SK-N-SH treated with all-trans-retinoic acid at 6 μM for 48 hours (cell line): ENCODE measurements around the gene KLK1.

Source experiments
- ISL1 ChIP-seq: fragments of 250-450 bp; sonication (Bioruptor Pico); IDR thresholded peaks from 2 replicates; pipeline ENCODE4 v2.1.2; 2022; ENCODE audit warnings: mild to moderate bottlenecking, moderate library complexity
- PATZ1 ChIP-seq: fragments of 250-450 bp; sonication (Bioruptor Pico); IDR thresholded peaks from 2 replicates; pipeline ENCODE4 v1.8.0; 2020; ENCODE audit warnings: mild to moderate bottlenecking, moderate library complexity, borderline replicate concordance
- SNAI2 ChIP-seq: fragments of 250-450 bp; sonication (Bioruptor Pico); IDR thresholded peaks from 2 replicates; pipeline ENCODE4 v1.5.0; 2020; ENCODE audit warnings: mild to moderate bottlenecking, moderate library complexity
- TSHZ2 ChIP-seq: fragments of 250-450 bp; sonication (Bioruptor Pico); IDR thresholded peaks from 2 replicates; pipeline ENCODE4 v1.5.0; 2020; ENCODE audit warnings: mild to moderate bottlenecking, moderate library complexity
- ZFP30 ChIP-seq: fragments of 450-650 bp; formaldehyde crosslinking; IDR thresholded peaks from 2 replicates; pipeline ENCODE4 v1.5.0; 2022; ENCODE audit warnings: mild to moderate bottlenecking, moderate library complexity
- ZNF70 ChIP-seq: fragments of 450-650 bp; formaldehyde crosslinking; IDR thresholded peaks from 2 replicates; pipeline ENCODE4 v1.5.0; 2020; ENCODE audit warnings: mild to moderate bottlenecking, moderate library complexity

GRCh38 chr19:50854636-50855410 is 31.2 kb upstream of the KLK1 start, which contains the start of gene KLK3:
- TF ChIP-seq PATZ1 = no peak
- TF ChIP-seq SNAI2 = no peak
- no peak for TF ChIP-seq ISL1 (CRISPR knock-in tag)
- no peak for TF ChIP-seq ZFP30 (CRISPR knock-in tag)
- no peak for TF ChIP-seq TSHZ2
- no peak for TF ChIP-seq ZNF70 (CRISPR knock-in tag)
